ENCODE measurements around the gene WASL. TPM values are rescaled to one million over a fixed set of nuclear protein-coding genes. Genes with fewer than 3 reads are reported as not detected.

WASL gene
- total and polyA plus RNA-seq, 10 of the 15 experiments (the other 5 are each of a cell fraction or from before 2014, with no cell fraction given): 2.0 to 6.4 (median 3.5) TPM

- no peak for DNase-seq (ENCODE audit: low read depth, low spot score)
- Histone ChIP-seq H3K27ac (ENCODE audit: control insufficient read depth, insufficient read depth) (peak overlapping the region; percentile 95), H3K79me2 (ENCODE audit: control insufficient read depth, insufficient read depth, low read length) (peaks cover 46% of the 10 kb centered on the region), H4K20me1 (ENCODE audit: control insufficient read depth, insufficient read depth) (no peaks in the 10 kb centered on the region), H3K4me3 (peak overlapping the region; percentile 95), H3K4me2 (ENCODE audit: control insufficient read depth, insufficient read depth) (peak overlapping the region; percentile 91), H2AFZ (ENCODE audit: control insufficient read depth, low read depth, low read length) (peak overlapping the region; percentile 90), H3K36me3 (ENCODE audit: control insufficient read depth in 2 of 2, insufficient read depth in 2 of 2, low read length in 1 of 2) (no peaks in the 10 kb centered on the region), H3K27me3 (replicated peaks in 1 of 2; ENCODE audit: control insufficient read depth in 2 of 2, insufficient read depth in 2 of 2, low read length in 1 of 2) (no peaks in the 10 kb centered on the region), H3K9me3 (replicated peaks; ENCODE audit: control insufficient read depth, insufficient read depth, low read length) (no peaks in the 10 kb centered on the region), H3K4me1 (ENCODE audit: control insufficient read depth, insufficient read depth, low read length) (peaks cover 4% of the 10 kb centered on the region; the same call in 1 of the 2 replicates), H3K9ac (ENCODE audit: control insufficient read depth, insufficient read depth, low read length) (peak overlapping the region; percentile 89)
- RAD21 ChIA-PET (ENCODE audit: unreplicated experiment): interaction anchor here (0.9 to 3.5 kb wide), 13 partner anchors 16 to 192 kb away, joined by 3 to 11 read pairs (median 4); partner anchors contain the start of gene NDUFA5
- POLR2A ChIA-PET: interaction anchor here (0.6 to 2.7 kb wide), 15 partner anchors 9 to 190 kb away, joined by 3 to 13 read pairs (median 3); no protein-coding TSS in a partner anchor
- BruUV-seq (replicated peaks): TSS peak; percentile 93
- WGBS (ENCODE audit: insufficient coverage, insufficient replicate concordance, low lambda C conversion rate, missing lambda C conversion rate): 0% methylated on average over 10 of the region's 10 CpGs
- peak; percentile 10 for ATAC-seq
- CTCF ChIA-PET: interaction anchor here (1.1 to 3.4 kb wide), 9 partner anchors 13 to 123 kb away, joined by 3 to 13 read pairs (median 4); no protein-coding TSS in a partner anchor
- in situ Hi-C loops (cut with MboI) (no loop called here), intact Hi-C loops (cut with micrococcal nuclease; ENCODE audit: unreplicated experiment) (loop anchor here (5.0 kb wide), 1 partner anchor 212 kb away; no protein-coding TSS in a partner anchor)
- FAIRE-seq: no peak
- SMC1A ChIA-PET (ENCODE audit: uncharacterized antibody, unreplicated experiment): interaction anchor here (0.6 to 4.9 kb wide), 14 partner anchors 11 to 192 kb away, joined by 3 to 27 read pairs (median 5); partner anchors contain the start of gene NDUFA5
- TF ChIP-seq TAF1 (IDR thresholded peaks at IDR 0.05; ENCODE audit: borderline replicate concordance, low read depth, low read length) (no peak), SUZ12 (IDR thresholded peaks at IDR 0.05; ENCODE audit: unreplicated experiment) (no peak), PML (IDR thresholded peaks at IDR 0.05; ENCODE audit: low read length) (no peak), KDM1A (IDR thresholded peaks at IDR 0.05; ENCODE audit: borderline replicate concordance) (no peak), NBN (IDR thresholded peaks at IDR 0.05) (peak; percentile 11; the same call in 1 of the 2 replicates), ELK1 (IDR thresholded peaks at IDR 0.05; ENCODE audit: low read depth, low read length) (no peak), BCLAF1 (IDR thresholded peaks at IDR 0.05) (no peak), LARP7 (IDR thresholded peaks at IDR 0.05) (no peak), ZNF384 (IDR thresholded peaks at IDR 0.05; ENCODE audit: borderline replicate concordance, low read depth, low read length) (no peak), RUNX3 (IDR thresholded peaks at IDR 0.05; ENCODE audit: low read length) (no peak), MYB (IDR thresholded peaks at IDR 0.05; ENCODE audit: borderline replicate concordance, low read depth, low read length) (no peak), ZNF592 (IDR thresholded peaks at IDR 0.05) (no peak), NFXL1 (IDR thresholded peaks at IDR 0.05; ENCODE audit: borderline replicate concordance) (no peak), PAX8 (IDR thresholded peaks at IDR 0.05) (no peak), ATF2 (IDR thresholded peaks at IDR 0.05; ENCODE audit: low read length) (0 out of 2 replicates have a peak, but pooled peaks have one; percentile 8), RAD51 (IDR thresholded peaks at IDR 0.05) (0 out of 2 replicates have a peak, but pooled peaks have one; percentile 16)
Measured at GRCh38 chr7:123749537-123749857, 694 bp upstream of the WASL start.
